Measurements from ENCODE around the gene FAM72A. TPM values are rescaled to one million over a fixed set of nuclear protein-coding genes. Genes with fewer than 3 reads are reported as not detected.
"Not testable (repeated sequence)": the region's sequence is repeated elsewhere in the genome, so short reads cannot be mapped to it uniquely, and the experiment has no call there.

The FAM72A gene
- total RNA-seq, result 1 to 10 TPM; 1.6 to 8.4 (median 3.7) TPM

- peak; percentile 81 for DNase-seq (ENCODE audit: low spot score)
- ATAC-seq (ENCODE audit: low FRiP score), result peak; percentile 94
Measured at GRCh38 chr1:206202789-206203363, at the start of gene FAM72A. Gene FAM72A (minus strand): TSS chr1:206202839. CDS start chr1:206202025, 814 bp downstream.

DNA sequence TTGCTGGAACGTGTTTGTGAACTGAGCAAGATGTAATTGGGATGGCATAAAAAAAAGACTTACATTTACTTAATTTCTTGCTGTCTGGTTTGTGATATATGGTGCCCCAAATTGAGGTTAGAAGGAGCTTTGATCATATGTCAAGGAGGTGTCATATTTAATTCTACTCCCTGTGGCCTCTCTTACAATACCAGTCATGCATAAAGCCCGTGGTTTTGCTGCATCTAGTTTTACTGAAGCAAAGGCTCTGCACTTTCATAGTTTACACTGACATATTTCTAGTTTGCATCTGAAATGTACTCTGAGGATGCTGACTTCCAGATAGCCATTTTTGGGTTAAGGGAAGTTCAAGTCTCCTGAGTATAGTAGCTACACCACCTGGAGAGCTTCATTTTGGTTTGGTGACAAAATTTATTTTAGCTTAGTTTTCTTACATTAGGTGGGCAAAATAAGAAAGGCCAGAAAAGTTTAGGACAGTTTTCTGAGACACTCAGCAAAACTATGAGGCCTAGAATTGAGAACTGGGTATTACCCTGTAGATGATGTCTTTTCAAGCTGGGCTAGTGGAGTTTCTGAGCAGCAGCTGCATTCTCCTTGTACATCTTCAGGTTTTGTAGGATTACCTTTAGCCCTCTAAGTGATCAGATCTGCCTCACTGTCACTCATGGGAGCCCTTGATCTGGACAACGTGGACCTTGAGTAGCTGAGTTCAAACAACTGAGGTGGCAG is 48.5 kb upstream of the FAM72A start:
- DNase-seq (ENCODE audit: low spot score); ATAC-seq (ENCODE audit: low FRiP score): not testable (repeated sequence)

DNA sequence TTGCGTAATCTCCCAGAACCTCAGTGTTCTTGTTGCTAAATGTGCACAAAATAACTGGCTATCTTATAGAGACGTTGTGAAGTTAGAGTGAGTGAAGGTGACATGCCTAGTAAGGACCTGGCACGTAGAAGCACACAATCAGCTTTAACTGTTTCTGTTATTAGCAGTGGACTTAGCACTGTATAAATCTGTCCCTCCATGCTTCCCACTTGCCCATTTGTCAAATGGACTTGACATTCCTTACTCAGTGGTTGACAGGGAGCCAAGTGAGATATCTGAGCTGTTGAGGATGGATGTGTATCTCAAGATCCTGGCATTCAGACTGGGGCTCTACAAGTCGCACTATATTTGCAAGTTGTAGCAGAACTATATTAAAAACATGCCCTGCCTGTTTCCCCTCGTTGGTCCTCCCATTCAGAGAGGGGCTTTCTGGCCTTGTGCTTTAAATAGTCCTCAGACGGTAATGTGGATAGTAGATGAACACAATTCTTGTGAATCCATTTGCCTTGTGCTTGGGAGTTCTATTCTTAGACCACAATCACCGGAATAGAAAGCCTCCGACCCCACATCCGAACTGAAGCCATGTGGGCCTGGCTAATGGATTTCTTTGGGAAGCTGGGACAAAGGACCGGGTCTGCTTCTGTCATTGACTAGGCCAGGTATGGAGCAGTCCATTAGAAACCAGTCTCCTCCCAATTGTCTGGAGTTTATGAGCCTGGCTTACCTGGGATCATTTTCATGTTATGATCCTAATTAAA is 43.7 kb upstream of the FAM72A start:
- DNase-seq (ENCODE audit: low spot score), result not testable (repeated sequence)
- peak; percentile 35 for ATAC-seq (ENCODE audit: low FRiP score)

GRCh38 chr1:206245479-206245878 is 42.8 kb upstream of the FAM72A start:
- DNase-seq (ENCODE audit: low spot score); ATAC-seq (ENCODE audit: low FRiP score): not testable (repeated sequence)

DNA sequence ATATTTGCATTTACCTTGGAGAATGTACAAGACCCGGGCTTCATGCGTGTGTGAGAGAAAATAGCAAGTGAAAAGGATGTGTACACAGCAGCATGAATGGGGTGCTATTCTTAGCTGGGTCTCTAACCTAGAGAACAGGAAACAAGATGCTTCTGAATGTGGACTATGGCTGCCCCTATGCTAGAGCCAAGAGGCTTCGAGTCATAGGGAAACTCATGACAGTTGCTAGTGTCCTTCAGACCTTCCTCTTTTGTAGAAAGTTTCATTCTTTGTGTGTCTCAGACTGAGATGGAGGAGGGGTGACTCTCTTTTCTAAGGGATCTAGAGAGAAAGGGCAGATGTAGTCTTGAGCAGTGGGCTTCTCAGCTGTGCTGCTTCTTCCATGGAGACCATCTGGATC is 40.7 kb upstream of the FAM72A start:
- ATAC-seq (ENCODE audit: low FRiP score); DNase-seq (ENCODE audit: low spot score): not testable (repeated sequence)

DNA sequence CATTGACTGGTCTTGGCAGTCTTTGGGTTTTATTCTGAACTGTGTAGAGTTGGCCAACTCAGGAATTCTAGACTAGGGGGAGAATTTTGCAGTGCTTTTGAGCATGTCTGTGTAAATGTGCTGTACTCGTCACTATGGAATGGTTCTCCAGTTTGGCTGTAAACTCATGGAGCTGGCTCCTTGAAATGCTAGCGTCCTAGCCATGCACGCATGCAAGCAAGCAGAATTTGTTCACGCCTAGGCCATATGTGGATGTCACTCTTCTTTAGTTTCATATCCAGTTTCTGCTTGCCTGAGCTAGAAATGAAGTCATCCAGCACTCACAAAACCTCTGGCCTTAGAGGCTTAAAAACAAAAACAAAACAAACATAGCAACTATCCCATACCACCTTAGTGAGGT is 37.6 kb upstream of the FAM72A start:
- DNase-seq (ENCODE audit: low spot score); ATAC-seq (ENCODE audit: low FRiP score): not testable (repeated sequence)

GRCh38 chr1:206235190-206235589 is 32.6 kb upstream of the FAM72A start:
- DNase-seq (ENCODE audit: low spot score); ATAC-seq (ENCODE audit: low FRiP score): not testable (repeated sequence)

- DNase-seq (ENCODE audit: low spot score); ATAC-seq (ENCODE audit: low FRiP score): not testable (repeated sequence)
Measured at GRCh38 chr1:206234189-206234916, 31.7 kb upstream of the FAM72A start.

- ATAC-seq (ENCODE audit: low FRiP score); DNase-seq (ENCODE audit: low spot score): not testable (repeated sequence)
Measured at GRCh38 chr1:206232970-206233645, 30.5 kb upstream of the FAM72A start.

DNA sequence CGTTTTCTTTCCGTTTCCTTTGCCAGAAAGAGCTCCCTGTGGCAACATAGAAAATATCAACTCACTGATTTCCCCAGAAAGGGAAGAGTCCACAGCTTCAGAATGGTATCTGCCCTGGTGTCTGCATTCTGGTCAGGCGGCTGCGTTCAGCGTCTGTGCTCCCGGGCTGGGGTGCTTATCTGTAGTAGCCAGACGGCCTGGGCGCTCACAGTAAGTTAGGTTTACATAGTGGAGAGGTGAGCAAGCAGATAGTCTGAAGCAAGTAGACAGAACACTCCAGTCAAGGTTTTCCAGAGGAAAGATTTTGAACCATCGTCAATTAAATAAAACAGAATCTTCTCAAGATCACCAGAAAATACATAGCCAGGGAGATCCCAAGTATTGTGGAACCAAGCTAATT is 29.4 kb upstream of the FAM72A start:
- not testable (repeated sequence) for ATAC-seq (ENCODE audit: low FRiP score); DNase-seq (ENCODE audit: low spot score)

DNA sequence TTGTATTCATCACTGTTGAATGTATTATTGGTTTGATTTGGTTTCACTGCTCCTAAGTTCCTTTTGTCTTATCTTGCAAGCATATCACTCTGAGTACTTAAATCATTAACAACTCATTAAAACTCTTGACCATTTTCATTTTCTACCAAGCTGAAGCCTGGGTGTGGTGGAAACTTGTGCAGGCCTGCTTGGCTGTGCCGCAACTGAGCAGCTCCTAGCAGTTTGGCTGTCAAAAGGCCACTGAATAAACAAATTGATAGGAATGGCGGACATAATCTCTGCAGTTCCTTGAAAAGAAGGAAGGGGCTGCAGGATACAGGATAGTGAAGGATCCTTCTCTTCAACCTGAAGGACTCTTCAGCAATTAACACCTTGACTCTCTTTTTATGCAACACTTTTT is 26.6 kb upstream of the FAM72A start:
- not testable (repeated sequence) for ATAC-seq (ENCODE audit: low FRiP score); DNase-seq (ENCODE audit: low spot score)

- not testable (repeated sequence) for ATAC-seq (ENCODE audit: low FRiP score); DNase-seq (ENCODE audit: low spot score)
Measured at GRCh38 chr1:206226886-206227285, 24.2 kb upstream of the FAM72A start.

DNA sequence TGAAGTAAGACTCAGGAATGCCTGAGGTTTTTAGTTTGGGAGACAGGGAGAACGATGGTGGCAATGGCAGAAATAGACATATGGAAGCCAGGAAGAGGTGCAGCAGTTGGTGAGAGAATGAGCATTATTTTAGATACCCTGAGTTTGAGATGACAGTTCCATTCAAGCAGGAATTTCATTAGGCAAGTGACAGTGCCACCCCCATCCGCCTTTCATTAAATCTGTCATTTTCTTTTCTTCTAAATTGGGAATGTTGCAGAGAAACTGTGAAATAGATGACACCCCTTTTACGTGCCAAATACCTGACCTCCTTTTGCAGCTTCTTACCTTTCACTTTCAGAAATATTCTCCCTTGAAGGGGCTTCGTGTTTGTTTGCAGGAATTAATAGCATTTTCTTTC is 22.7 kb upstream of the FAM72A start:
- not testable (repeated sequence) for ATAC-seq (ENCODE audit: low FRiP score); DNase-seq (ENCODE audit: low spot score)

- ATAC-seq (ENCODE audit: low FRiP score), result peak; percentile 67
- DNase-seq (ENCODE audit: low spot score), result not testable (repeated sequence)
Measured at GRCh38 chr1:206224190-206224776, 21.6 kb upstream of the FAM72A start.

- not testable (repeated sequence) for ATAC-seq (ENCODE audit: low FRiP score); DNase-seq (ENCODE audit: low spot score)
Measured at GRCh38 chr1:206221585-206221984, 18.9 kb upstream of the FAM72A start.

GRCh38 chr1:206220332-206221000 is 17.8 kb upstream of the FAM72A start:
- not testable (repeated sequence) for DNase-seq (ENCODE audit: low spot score)
- ATAC-seq (ENCODE audit: low FRiP score), result peak; percentile 37

- peak; percentile 43 for ATAC-seq (ENCODE audit: low FRiP score)
- DNase-seq (ENCODE audit: low spot score), result not testable (repeated sequence)
Measured at GRCh38 chr1:206219514-206220331, 17.1 kb upstream of the FAM72A start.
